ENCODE measurements around the gene PRKAB1. TPM values are rescaled to one million over a fixed set of nuclear protein-coding genes. Genes with fewer than 3 reads are reported as not detected.

Gene PRKAB1
- total RNA-seq, 2 donors from 2014 or later: 28.8 to 32.0 TPM

DNA sequence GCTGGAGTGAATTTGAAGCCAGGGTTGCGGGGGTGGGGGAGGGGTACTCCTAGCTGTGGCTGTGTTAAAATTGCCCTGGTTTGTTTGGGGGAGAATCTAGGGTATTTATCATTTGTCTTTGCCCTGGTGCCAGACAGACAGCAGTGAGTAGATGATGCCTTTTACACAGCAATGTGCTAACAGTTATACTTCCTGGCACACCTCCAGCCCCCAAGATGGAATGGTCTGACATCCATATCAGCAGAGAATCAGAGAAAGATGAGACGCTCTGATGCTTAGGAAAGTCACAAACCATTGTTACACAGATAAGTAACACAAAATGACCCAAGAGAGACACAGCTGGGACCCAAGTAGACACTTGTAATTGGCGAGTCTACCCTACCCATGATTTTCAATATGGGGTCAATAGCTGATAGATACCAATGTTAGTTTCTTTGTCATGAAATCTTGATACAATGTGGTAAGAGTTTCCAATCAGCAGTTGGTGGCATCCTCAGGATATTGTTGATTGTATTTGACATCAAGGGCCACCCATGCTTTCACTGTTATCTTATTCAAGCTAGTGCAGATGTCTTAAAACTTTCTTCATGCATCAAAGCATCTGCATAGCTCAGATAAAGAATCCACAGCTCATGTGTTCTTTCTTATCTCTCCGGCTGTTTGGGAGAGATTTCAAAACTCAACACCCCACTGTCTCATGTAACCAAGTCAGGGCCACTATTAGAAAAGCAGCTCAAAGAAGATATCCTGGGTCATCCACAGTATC lies 2.6 kb upstream of the PRKAB1 start:
- Histone ChIP-seq H3K4me3 (ENCODE audit: low read length) (no peak overlapping the region), H3K9ac (ENCODE audit: extremely low read depth, low read length, poor library complexity, severe bottlenecking) (no peak overlapping the region), H3K27me3 (ENCODE audit: control insufficient read depth, insufficient read depth, low read length, poor library complexity, severe bottlenecking) (peaks cover 10% of the 10 kb centered on the region), H3K4me1 (ENCODE audit: control insufficient read depth, insufficient read depth, low read length) (peaks cover 14% of the 10 kb centered on the region), H3K36me3 (ENCODE audit: control insufficient read depth, insufficient read depth, low read length) (peaks cover 5% of the 10 kb centered on the region), H3K27ac (ENCODE audit: low read depth, low read length) (no peak overlapping the region), H3K9me3 (ENCODE audit: control insufficient read depth, low read length) (no peaks in the 10 kb centered on the region)
- peaks cover 16% of the 10 kb centered on the region for H3K4me1 Mint-ChIP-seq
- H3K36me3 Mint-ChIP-seq (ENCODE audit: low read depth): peaks cover 12% of the 10 kb centered on the region
- peaks cover 8% of the 10 kb centered on the region for H3K27me3 Mint-ChIP-seq (ENCODE audit: insufficient read depth)
- H3K9me3 Mint-ChIP-seq: no peaks in the 10 kb centered on the region
- DNase-seq: no peak
- TF ChIP-seq, protein P1, sequence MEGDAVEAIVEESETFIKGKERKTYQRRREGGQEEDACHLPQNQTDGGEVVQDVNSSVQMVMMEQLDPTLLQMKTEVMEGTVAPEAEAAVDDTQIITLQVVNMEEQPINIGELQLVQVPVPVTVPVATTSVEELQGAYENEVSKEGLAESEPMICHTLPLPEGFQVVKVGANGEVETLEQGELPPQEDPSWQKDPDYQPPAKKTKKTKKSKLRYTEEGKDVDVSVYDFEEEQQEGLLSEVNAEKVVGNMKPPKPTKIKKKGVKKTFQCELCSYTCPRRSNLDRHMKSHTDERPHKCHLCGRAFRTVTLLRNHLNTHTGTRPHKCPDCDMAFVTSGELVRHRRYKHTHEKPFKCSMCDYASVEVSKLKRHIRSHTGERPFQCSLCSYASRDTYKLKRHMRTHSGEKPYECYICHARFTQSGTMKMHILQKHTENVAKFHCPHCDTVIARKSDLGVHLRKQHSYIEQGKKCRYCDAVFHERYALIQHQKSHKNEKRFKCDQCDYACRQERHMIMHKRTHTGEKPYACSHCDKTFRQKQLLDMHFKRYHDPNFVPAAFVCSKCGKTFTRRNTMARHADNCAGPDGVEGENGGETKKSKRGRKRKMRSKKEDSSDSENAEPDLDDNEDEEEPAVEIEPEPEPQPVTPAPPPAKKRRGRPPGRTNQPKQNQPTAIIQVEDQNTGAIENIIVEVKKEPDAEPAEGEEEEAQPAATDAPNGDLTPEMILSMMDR (conservative IDR thresholded peaks at IDR 0.05): no peak
- no peak overlapping the region for H3K27ac Mint-ChIP-seq
- H3K4me3 Mint-ChIP-seq: no peak overlapping the region
- WGBS, 2 experiments (ENCODE audit: insufficient coverage in 1 of 2, insufficient read length in 1 of 2): 90 to 94% methylated on average over 3 to 4 of the region's 4 CpGs

DNA sequence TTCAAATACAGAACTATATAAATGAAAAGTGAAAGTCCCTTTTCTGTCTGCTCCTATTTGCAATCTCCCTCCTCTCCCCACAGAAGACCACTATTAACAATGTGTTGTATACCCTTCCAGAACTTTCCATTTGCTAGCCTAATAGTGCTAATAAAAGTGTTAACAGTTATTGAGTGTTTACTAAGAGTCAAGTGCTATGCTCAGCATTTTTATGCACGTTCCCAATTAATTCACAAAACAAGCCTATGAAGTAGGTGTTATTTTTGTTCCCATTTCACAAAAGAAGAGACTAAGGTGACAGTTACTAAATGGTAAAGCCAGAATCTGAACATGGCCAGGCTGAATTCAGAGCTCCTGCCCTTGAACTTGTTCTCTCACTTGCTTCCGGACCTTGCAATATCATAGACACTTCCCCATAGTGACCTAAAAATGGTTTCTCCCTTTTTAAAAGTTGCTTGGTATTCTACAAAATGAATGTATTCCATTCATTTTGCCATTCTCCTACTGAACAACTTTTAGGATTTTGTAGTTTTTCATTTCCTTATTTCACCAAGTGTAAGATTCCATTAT lies 1.6 kb upstream of the PRKAB1 start:
- TF ChIP-seq, protein P1 (conservative IDR thresholded peaks at IDR 0.05): no peak
- H3K27ac ChIP-seq (ENCODE audit: low read depth, low read length): no peak overlapping the region
- no peak overlapping the region for H3K4me3 Mint-ChIP-seq

DNA sequence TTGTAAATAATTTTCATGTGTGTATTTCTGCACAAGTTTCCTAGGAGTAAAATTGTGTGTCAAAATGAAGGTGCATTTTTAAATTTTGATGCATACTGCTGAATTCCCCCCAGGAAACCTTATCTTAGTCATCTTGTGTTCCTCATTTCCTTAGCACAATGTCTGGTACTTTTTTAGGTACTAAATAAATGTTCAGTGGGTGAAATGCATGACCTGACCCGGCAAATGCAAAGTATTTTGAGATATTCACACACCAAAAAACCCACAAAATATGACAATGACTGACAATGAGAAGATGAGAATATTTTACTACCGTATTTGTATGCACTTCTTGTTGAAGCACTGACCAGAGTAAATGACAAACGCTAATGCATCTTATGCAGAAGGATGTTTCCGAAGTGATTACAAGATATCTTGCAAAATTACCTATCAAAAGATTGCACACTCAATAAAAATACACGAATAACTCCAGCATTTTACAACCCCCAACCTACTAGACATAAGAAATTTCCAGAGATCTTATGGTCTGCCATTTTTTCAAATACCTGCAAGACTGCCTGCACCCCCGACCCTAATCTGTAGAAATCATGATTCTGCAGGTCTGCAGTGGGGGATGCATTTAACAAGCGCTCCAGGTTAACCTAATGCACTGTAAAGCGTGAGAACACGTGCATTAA lies 895 bp upstream of the PRKAB1 start:
- Histone ChIP-seq H3K9me3 (ENCODE audit: control insufficient read depth, low read length) (no peaks in the 10 kb centered on the region), H3K4me3 (ENCODE audit: low read length) (peak overlapping the region; percentile 77), H3K36me3 (ENCODE audit: control insufficient read depth, insufficient read depth, low read length) (peaks cover 22% of the 10 kb centered on the region), H3K9ac (ENCODE audit: extremely low read depth, low read length, poor library complexity, severe bottlenecking) (no peak overlapping the region), H3K4me1 (ENCODE audit: control insufficient read depth, insufficient read depth, low read length) (peaks cover 14% of the 10 kb centered on the region), H3K27me3 (ENCODE audit: control insufficient read depth, insufficient read depth, low read length, poor library complexity, severe bottlenecking) (no peaks in the 10 kb centered on the region), H3K27ac (ENCODE audit: low read depth, low read length) (no peak overlapping the region)
- Mint-ChIP-seq H3K4me1 (peaks cover 28% of the 10 kb centered on the region), H3K36me3 (ENCODE audit: low read depth) (peaks cover 24% of the 10 kb centered on the region), H3K27me3 (ENCODE audit: insufficient read depth) (peaks cover 8% of the 10 kb centered on the region), H3K9me3 (no peaks in the 10 kb centered on the region), H3K27ac (peak overlapping the region; percentile 55), H3K4me3 (peak overlapping the region; percentile 91)
- WGBS, 2 experiments (ENCODE audit: insufficient coverage in 1 of 2, insufficient read length in 1 of 2): 47 to 51% methylated on average over 6 to 9 of the region's 9 CpGs
- TF ChIP-seq, protein P1 (conservative IDR thresholded peaks at IDR 0.05): no peak
- no peak for DNase-seq

More for the DNA sequence above, 1.6 kb upstream of the PRKAB1 start:
- Histone ChIP-seq H3K36me3 (ENCODE audit: control insufficient read depth, insufficient read depth, low read length) (peaks cover 15% of the 10 kb centered on the region), H3K4me3 (ENCODE audit: low read length) (no peak overlapping the region), H3K9ac (ENCODE audit: extremely low read depth, low read length, poor library complexity, severe bottlenecking) (no peak overlapping the region), H3K9me3 (ENCODE audit: control insufficient read depth, low read length) (no peaks in the 10 kb centered on the region), H3K4me1 (ENCODE audit: control insufficient read depth, insufficient read depth, low read length) (peaks cover 14% of the 10 kb centered on the region), H3K27me3 (ENCODE audit: control insufficient read depth, insufficient read depth, low read length, poor library complexity, severe bottlenecking) (peaks cover under 1% of the 10 kb centered on the region)
- no peak overlapping the region for H3K27ac Mint-ChIP-seq
- 93 to 100% methylated on average over 2 of the region's 2 CpGs for WGBS, 2 experiments (ENCODE audit: insufficient coverage in 1 of 2, insufficient read length in 1 of 2)
- H3K27me3 Mint-ChIP-seq (ENCODE audit: insufficient read depth): peaks cover 8% of the 10 kb centered on the region
- no peak for DNase-seq
- peaks cover 17% of the 10 kb centered on the region for H3K36me3 Mint-ChIP-seq (ENCODE audit: low read depth)
- H3K4me1 Mint-ChIP-seq: peaks cover 26% of the 10 kb centered on the region
- H3K9me3 Mint-ChIP-seq: no peaks in the 10 kb centered on the region
